Left ventricle myocardium superior (tissue), 1 donor: ENCODE measurements around the gene FBXL17. TPM values are rescaled to one million over a fixed set of nuclear protein-coding genes. Genes with fewer than 3 reads are reported as not detected.
A peak's percentile ranks its signal among the peaks of the same experiment; 100 is the strongest.

Experiments used
- ATAC-seq: fragments of 200-7000 bp; cut with Tn5 transposase; one replicate; pipeline ENCODE4 v1.9.1; 2020; ENCODE audit warnings: mild to moderate bottlenecking, moderate library complexity
- DNase-seq: peaks from one replicate; pipeline ENCODE4 v3.0.0-alpha.2; 2020
- intact Hi-C: fragments of 100-400 bp; cut with micrococcal nuclease; formaldehyde crosslinking; loops from one replicate; pipeline ENCODE4 v1.11.0; 2022
- total RNA-seq: library from RNA; stranded (reverse); fragmentation: NEBNext Ultra II Directional; extraction: Animal tissue kit (Norgen Biotek cat#: 25700); gene quantifications from one replicate; pipeline ENCODE4 v1.2.1, GENCODE V29; 2021
- donor health status: DM: no; HTN: yes; CAD: no; lungs with severe emphysema.

FBXL17 gene
- total RNA-seq, 1 donor from 2014 or later, result 45.1 TPM

DNA sequence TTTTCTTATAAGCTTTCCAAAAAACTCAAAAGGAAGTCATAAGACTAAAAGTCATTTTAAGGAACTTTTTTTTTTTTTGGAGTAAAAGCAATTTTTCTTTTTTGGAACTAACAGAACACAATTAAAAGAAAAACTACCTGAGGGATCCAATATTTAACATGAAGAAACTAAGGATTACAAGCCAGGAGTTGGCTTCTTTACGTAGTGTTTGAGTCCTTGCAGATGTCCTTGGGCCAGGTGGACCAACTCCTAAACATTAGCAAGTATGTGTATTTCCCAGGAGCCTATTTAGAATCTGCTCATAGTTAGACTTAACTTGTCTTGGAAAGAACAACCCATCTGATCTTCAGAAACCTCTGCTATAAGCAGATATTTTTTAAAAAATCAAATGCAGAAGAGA lies 557.1 kb downstream of the FBXL17 start:
- intact Hi-C loops, result no loop called here
- no peak for ATAC-seq
- DNase-seq, result no peak

DNA sequence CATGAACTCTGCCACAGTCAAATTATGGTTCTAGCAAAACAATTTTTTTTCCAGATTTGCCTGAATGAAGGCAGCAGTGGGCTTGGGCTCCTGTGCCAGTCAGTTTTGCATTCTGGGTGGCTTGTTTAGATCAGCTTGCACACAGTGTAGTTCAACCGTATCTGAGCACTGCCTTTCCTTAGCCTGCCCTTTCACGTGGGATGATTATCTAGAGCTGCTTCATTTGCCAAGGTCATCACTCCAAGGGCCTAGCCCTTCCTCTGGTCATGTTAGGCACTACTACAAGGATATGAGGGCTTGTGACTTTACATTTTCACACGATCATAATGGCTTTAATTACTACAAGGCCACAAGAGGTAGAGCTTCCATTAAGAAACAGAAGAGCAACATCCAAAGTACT lies 560.6 kb downstream of the FBXL17 start:
- intact Hi-C loops, result no loop called here
- no peak for DNase-seq
- peak; percentile 32 for ATAC-seq

DNA sequence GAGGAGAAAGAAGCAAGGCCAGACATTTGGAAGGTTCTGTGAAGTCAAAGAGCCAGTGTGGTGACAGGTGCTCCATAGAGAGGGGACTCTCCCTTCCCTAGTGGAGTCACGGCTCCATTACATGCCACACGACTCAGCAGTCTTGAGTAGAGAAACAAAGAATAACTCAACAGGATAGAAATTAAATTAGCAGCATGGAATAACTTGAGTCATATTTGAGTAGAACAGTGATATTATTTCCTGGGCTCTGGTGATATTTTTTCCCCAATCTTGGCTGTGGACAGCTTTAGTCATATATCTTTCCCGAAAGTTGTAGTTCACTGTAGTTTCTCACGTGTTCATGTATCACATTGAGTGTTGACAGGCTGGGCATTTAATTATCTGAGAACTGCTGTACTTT lies 561.5 kb downstream of the FBXL17 start:
- DNase-seq (no peak), ATAC-seq (no peak)
- intact Hi-C loops, result no loop called here

DNA sequence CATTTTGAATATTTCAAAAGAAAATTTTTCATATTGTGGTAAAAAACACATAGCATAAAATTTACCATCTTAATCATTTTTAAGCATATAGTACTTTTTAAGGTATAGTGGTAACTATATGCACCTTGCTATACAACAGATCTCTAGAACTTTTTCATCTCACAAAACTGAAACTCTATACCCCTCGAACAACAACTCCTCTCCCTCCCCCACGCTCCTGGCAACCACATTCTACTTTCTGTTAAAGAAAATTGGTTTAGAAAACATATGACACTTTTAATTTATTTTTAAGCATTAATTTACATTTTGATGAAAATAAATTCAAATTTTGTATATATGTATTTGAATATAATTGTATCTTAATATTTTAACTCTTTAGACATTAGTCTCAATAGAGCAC lies 563.9 kb downstream of the FBXL17 start:
- no peak for DNase-seq
- intact Hi-C loops, result no loop called here
- ATAC-seq, result no peak

DNA sequence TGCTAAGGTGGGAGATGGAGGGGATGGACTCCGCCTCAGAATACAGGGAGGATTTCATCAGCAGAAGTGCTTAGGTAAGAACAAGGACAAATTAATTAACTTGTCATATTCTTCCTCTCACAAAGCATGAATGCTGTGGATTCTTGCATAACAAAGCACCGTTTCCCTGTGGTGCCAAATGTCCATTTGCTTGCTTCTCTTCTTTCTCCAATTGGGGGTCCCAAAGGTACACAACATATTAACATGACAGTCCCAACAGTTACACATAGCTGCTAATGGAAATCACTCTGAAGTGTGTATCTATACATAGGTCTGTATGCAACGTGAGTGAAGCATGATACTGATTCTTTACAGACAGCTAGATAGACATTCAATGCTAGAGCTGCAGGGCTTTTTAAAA lies 564.5 kb downstream of the FBXL17 start:
- intact Hi-C loops, result no loop called here
- ATAC-seq, result no peak

DNA sequence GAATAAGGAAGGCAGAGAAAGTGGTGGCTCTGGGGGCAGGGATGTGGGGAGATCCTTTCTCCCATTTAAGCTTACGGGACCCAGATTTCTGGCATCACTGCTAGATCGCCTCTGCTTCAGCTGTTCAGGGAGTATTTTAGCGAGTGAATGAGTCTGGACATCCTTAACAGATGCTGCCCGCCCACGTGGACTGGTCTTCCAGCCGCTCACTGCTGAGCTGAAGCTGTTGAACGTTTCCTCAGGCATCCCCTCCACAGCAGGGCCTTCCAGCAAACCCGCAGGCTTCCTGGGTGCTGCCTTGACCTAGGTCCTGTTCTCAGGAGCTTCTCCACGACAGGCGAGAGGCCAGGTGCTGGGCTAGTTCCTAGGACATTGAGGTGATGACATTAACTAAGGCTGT lies 566.8 kb downstream of the FBXL17 start:
- ATAC-seq, result no peak
- DNase-seq, result no peak
- intact Hi-C loops, result no loop called here

More for the DNA sequence above, 564.5 kb downstream of the FBXL17 start:
- DNase-seq, result no peak

DNA sequence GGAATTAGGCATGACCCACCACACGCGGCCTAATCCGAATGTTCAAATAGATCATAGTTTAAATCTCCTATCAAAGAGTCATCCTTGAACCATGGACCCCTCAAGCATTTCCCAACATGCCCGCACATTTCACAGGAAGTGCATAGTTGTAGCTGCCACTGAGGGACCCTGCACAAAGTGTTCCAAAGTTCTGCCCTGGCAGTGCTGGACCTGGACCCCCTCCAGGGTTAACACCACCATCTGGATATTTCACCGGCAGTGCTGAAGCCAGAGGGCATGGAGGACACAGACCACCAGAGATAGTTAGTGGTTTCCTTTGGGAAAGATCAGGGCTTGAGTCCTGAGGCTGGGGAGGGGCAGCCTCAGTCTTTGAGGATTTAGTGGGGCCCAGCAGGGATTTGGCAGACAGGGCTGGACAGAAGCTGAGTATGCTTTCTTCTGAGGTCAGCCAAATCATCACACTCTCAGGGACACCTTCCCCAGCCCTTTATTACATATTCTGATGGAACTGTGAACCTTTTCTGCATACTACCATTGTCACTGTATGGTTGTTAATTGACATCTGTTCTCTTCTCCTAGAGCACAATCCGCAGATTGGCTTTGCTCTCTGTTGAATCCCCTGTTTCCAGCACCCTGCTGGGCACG lies 567.6 kb downstream of the FBXL17 start:
- intact Hi-C loops, result no loop called here
- DNase-seq (no peak), ATAC-seq (no peak)

DNA sequence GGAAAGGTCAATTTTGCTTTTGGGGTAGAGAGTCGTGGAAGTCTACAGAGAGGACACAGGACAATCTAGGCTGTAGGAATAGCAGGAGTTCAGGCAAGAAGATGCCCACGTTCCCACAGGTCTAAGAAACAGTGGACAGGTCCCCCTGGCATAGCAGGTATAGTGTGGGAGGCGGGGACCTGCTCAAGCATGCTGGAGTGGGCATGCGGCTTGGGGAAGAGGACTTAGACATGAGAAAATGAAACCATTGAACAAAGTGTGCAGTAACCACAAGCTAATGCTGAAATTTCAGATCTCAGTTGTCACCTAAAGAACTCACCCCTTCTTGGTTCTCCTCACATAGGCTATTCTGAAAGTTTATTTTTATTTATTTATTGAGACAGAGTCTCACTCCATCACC lies 568.3 kb downstream of the FBXL17 start:
- ATAC-seq (no peak), DNase-seq (no peak)
- intact Hi-C loops, result no loop called here

DNA sequence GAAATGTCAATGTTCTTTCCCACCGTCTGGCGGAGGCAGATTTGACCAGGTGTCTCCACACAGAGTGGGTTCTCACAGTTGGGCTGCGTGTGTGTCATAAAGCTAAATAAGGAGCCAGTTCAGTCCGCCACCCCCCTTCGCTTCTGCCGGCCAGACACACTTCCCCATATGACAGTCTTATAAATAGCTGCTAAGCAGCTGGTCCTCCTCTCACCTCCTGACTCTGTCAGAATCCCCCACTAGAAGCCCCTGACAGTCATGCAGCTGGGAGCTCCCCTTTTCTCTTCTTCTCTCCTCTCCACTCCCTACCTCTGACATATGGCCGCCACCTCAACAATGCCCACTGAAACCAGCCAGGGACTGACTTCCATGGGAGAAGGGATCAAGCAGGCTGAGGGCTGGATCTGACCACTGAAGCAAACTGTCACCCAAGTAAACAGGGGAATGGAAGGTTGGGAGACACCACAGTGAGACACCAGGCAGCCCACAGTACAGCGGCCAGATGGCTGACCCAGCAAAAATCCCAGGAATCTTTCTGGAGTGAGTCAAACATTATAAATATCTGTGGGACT lies 569.2 kb downstream of the FBXL17 start:
- peak; percentile 98 for ATAC-seq
- intact Hi-C loops, result no loop called here

DNA sequence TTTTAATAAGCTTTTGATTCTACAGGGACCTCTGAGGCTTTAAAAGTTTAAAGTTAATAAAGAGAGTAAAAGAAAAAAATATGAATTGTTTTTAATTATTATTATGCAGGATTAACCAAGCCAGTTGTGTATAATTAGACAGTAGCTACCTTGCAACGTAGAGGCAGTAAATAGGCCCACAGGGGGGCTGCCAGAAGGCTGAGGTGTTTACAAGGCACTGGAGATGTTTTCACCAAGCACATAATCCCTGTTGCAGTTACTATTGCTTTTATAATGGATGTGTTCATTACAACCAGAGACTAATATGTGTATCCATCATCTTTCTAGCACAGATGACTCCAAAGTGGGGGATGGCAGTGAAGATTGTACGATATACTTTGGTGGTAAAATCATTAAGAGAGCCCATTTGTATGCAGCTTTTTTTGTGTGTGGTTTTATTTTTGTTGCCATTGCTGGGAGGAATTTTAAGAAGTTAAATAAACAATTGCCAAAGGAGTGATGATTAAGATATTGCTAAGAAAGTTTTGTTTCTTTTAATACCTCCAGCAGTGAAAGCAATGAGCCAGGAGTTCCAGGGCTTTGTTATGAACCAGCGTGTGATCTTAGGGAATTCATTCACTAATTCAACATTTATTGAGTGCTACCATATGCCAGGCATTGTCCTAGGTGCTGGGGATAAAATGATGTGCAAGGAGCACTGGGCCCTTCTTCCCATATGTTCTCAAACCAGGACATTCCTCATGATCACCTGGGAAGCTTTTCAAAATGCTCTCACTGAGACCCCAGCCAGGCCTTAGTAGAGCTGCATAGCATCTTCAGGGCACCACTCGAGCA lies 572.5 kb downstream of the FBXL17 start:
- intact Hi-C loops, result no loop called here
- DNase-seq (no peak), ATAC-seq (no peak)

More for the DNA sequence above, 569.2 kb downstream of the FBXL17 start:
- peak; percentile 49 for DNase-seq
